Measurements from ENCODE around the gene MBD5.

The MBD5 gene

DNA sequence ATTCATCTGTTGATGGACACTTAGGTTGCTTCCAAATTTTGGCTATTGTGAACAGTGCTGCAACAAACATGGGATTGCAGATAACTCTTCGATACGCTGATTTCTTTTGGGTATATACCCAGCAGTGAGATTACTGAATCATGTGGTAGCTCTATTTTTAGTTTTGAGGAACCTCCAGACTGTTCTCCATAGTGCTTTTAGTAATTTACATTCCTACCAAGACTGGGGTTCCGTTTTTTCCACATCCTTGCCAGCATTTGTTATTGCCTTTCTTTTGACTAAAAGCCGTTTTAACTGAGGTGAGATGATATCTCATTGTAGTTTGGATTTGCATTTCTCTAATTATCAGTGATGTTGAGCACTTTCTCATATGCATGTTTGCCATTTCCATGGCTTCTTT lies 200.3 kb downstream of the MBD5 start:
- DNase-seq (ENCODE audit: low read depth in 2 of 2), result no peak

DNA sequence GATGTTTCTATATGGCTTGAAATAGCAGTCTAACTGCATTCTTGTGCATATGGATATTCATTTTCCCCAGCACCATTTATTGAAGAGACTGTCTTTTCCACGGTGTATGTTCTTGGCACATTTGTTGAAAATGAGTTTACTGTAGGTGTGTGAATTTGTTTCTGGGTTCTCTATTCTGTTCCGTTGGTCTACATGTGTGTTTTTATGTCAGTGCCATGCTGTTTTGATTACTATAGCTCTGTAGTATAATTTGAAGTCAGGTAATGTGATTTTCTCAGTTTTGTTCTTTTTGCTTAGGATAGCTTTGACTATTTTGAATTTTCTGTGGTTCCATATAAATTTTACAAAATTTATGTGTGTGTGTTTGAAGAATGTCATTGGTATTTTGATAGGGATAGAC lies 201.0 kb downstream of the MBD5 start:
- DNase-seq (ENCODE audit: low read depth in 2 of 2), result no peak

DNA sequence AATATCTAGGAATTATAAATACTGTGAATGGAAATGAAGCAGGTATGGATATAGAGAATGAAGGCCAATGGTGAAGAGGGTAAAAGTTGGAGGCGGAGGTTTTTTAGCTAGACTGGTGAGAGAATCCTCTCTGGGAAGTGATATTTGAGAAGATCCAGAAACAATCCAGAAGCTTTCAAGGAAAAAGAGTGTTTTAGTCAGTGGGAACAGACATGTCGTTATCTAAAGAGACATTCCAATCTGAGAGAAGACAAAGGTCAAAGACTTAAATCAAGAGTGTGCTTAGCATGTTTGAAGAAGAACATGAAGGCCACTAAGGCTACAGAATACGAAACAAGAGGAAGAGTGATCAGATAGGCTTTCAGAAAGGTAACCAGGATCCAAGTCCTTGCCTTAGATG lies 211.0 kb downstream of the MBD5 start:
- DNase-seq (ENCODE audit: low read depth in 2 of 2), result no peak

DNA sequence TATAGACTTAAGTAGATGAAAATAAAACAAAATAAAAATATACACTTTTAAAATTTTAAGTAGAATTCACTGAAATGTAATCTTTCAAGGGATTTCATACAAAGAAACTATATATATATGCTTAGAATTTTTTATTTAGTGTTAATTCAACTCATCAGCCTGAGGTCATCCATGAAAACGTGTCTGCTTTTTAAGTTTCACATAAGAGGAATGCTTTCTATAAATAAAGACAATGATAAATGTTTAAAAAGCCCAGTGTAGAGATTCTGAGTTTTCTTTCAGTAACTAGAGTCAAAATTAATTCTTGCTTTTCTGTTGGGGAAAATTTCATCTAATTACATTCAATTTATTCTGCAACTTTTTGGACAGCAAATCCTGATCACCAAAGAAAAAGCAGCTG lies 213.3 kb downstream of the MBD5 start:
- no peak for DNase-seq (ENCODE audit: low read depth in 2 of 2)

DNA sequence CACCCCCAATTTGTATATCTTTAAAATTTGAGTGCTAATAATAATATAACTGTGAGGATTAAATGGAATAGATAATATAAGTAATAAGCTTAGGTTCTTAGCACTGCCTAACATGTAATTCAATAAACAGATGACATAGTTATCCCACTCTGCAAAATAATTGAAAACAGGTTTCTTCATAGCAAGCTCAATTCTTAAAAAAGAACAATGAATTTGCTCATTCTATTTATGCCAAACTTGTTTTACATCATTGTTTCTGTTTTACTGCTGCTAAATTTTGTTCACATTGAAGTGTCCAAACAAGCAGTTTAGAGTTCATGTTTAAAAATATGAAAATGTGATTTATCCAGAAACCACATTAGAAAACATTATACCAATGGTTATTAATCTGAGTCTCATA lies 217.0 kb downstream of the MBD5 start:
- no peak for DNase-seq (ENCODE audit: low read depth in 2 of 2)

DNA sequence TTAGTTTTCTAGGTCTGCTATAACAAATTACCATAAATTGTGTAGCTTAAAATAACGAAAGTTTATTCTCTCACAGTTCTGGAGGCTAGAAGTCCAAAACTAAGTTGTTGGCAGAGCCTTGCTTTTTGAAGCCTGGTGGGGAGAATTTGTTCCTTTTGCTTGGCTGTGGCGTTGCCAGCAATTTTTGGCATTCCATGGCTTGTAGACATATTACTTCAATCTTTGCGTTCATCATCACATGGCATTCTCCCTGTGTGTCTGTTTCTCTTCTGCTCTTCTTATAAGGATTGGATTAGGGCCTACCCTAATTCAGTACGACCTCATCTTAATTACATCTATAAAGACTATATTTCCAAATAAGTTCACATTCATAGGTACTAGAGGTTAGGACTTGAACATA lies 217.7 kb downstream of the MBD5 start:
- DNase-seq (ENCODE audit: low read depth in 2 of 2), result no peak

DNA sequence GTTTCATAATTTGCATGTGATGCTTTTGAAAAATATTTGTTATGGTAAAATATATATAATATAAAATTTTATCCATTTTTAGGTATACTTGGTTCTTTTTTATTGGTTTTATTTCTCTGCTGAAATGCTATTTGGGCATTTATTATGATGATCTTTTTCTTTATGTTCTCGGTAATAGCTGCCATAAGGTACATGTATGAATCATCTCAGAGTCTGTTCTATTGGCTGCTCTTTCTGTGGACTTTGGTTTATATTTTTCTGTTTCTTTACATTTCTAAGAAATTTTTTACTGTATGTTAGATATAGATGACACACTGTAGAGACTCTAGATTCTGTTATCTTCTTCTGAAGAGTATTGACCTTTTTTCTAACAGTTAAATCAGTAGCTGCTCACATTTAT lies 219.9 kb downstream of the MBD5 start:
- DNase-seq (ENCODE audit: low read depth in 2 of 2), result no peak

DNA sequence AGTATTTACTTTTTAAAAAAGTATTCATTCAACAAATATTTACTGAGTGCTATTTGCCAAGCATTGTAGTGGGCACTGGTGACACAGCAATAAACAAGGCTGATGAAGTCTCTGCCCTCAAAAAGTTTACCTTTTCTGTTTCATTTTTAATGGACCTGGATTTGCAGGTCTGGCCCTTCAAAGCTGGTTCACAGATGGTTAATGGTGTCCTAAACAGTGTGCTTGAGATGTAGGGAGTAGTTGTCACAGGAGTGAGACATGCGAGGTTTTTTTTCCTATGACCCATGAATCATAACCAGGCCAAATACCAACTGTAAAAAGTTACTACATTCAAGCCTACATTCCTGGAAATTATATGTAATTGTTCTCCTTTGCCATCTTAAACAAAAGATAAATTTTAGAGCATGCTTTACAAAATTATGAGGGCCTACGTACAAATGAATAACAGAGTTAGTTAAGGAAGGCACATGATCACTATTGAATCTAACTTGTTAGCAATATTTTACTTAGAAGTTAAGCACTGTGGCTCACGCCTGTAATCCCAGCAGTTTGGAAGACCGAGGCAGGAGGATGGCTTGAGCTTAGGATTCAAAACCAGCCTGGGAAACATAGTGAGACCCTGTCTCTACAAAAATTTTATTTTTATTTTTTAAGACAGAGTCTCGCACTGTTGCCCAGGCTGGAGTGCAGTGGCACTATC lies 223.9 kb downstream of the MBD5 start:
- no peak for DNase-seq (ENCODE audit: low read depth in 2 of 2)

DNA sequence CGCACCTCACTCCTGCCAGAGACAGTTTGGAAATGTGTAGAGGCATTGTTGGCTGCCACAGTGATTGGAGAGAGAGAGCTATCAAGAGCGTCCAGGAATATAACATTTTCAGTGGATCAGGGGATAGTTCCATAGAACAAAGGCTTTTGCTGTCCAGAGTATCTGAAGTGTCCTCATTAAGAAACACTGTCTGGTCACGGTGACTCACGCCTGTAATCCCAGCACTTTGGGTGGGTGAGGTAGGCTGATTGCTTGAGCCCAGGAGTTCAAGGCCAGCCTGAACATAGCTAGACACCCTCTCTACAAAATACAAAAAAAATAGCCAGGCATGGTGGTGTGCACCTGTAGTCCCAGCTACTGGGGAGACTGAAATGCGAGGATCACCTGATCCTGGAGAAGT lies 231.1 kb downstream of the MBD5 start:
- no peak for DNase-seq (ENCODE audit: low read depth in 2 of 2)

DNA sequence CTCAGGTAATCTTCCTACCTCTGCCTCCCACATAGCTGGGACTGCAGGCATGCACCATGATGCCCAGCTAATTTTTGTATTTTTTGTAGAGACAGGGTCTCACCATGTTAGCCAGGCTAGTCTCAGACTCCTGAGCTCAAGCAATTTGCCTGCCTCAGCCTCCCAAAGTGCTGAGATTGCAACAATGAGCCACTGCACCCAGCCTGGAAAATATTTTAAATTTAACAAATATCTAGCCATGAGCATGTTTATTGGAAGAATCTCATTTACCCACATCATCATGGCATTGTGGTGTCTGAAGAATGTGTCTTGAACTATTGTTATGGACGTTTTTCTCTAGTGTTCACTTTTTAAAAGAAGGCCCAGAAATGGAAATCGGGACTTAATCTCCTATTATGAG lies 231.8 kb downstream of the MBD5 start:
- no peak for DNase-seq (ENCODE audit: low read depth in 2 of 2)

DNA sequence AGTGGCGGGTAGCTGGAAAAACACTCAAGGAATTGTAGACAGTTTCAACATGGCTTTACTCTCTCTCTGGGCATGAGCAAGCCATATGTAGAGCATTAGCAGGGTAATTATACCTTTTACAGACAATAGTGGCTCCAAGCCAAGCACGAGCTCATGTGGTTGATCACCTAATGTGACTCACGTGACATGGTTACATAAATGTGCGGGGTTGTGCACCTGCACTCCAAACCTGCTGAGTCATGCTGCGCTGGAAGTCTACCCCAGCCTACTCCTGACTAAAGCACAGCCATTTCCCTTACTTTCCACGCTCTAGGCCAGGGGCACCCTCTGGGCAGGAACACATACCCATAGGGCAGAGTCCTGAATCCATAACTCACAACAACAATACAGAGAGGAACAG lies 232.8 kb downstream of the MBD5 start:
- no peak for DNase-seq (ENCODE audit: low read depth in 2 of 2)

DNA sequence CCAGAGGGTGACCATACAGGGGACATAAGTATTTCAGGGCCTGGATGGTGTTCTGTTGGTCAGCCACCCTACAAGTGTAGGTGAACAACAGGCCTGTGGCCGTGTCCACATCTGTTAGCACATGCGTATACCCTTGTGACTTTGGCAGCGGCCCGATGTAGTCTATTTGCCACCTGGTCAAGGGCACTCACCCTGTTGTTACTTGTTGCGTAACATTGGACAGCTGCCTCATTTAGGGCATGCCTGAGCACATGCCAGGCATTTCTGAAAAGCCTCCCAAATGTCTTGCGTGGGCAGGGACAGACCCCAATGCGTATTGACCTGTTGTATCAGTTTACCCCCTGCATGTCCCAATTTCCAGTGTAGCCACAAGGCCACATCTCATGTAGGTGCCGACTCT lies 235.0 kb downstream of the MBD5 start:
- DNase-seq (ENCODE audit: low read depth in 2 of 2), result no peak

DNA sequence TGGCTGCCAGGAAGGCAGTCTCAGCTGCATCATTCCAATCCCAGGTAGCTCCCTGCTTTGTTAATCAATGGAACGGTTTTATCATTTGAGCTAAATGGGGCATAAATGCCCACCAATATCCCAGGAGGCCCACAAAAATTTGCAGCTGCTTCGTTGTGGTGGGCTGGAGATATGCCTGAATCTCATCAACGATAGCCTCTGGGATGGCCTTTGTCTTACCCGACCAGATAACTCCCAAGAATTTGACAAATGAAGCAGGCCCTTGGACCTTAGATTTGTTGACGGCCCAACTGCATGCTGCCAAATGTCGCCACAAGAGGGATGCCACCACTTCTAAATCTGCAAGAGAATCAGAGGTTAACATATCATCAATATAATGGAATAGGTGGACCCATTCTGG lies 236.4 kb downstream of the MBD5 start:
- no peak for DNase-seq (ENCODE audit: low read depth in 2 of 2)

DNA sequence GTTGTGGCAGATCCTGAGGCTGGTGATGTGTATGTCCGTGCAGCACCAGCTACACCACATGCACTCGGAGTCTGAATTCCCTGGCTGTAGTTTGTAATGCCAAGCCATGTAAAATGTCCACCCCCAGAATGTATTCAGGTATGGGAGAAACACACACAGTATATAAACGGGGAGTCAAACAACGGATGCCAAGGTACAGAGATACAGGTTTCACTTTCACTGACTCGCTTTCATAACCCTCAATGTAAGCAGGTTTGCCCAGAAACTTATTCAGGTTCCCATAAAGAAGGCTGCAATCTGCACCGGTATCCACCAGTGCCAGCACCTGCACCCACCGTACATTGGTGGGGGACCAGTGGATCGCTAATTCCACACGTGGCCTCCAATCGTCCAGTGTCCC lies 237.2 kb downstream of the MBD5 start:
- no peak for DNase-seq (ENCODE audit: low read depth in 2 of 2)

DNA sequence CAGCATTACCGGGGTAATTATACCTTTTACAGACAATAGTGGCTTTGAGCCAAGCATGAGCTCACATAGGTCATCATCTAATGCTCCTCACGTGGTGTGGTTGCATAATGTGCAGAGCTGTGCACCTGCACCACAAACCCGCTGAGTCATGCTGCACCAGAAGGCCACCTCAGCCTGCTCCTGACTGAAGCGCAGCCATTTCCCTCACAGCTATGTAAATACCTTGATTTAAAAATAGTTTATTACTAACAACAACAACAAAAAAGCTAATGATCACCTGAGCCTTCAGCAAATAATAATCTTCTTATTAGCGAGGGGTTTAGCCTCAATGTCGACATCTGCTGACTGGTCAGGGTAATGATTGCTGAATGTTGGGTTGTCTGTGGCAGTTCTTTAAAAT lies 238.8 kb downstream of the MBD5 start:
- no peak for DNase-seq (ENCODE audit: low read depth in 2 of 2)

DNA sequence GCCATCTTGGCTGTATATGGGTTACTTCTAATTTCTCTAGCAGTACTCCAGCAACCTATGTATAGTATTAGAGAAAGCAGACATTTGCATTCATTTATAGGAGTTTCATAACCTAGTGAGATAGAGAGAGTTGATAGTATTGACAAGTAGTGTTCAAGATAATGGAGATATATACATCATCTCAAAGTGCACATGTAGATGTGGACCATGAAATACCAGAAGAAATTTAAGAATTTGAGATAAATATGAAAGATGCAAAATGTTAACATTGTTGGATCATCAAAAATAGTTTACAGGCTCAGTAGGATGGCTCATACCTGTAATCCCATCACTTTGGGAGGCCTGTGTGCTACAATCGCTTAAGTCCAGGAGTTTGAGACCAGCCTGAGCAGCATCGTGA lies 243.0 kb downstream of the MBD5 start:
- DNase-seq (ENCODE audit: low read depth in 2 of 2), result no peak

DNA sequence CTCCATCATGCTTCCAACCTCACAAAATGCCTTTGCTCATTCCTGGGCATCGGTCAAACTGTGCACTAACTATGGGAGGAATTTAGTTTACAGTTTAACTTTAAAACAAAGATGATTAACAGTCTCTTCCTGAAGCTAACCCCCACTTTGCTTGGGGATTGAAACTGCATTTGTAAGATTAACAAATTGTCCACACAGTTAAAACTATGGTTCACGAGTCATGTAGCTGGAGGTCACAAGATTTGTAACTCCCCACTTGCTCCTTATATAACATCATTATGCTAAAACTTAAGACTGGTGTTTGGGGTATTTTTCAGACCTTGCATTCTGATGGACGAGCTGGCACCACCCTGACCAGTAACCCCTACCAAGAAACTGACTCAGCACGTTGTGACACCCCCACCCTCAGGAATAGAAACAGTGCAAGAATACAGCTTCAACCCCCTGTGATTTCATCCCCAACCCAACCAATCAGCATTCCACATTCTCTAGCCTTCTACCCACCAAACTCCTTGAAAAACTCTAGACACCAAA lies 252.3 kb downstream of the MBD5 start:
- no peak for DNase-seq (ENCODE audit: low read depth in 2 of 2)

DNA sequence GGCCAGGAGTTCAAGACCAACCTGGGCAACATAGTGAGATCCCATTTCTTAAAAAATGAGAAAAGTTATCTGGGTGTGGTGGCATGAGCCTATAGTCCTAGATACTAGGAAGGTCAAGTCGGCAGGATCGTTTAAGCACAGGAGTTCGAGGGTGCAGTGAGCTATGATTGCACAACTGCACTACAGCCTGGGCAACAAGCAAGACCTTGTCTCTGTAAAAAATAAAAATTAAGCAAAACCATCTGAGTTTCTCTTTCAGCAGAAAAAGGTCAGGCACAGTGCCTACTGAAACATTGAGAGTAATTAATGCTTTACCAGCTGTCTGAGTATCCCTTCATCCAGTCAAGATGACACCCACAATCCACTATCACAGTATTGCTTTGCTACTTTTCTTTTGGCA lies 258.3 kb downstream of the MBD5 start:
- no peak for DNase-seq (ENCODE audit: low read depth in 2 of 2)

DNA sequence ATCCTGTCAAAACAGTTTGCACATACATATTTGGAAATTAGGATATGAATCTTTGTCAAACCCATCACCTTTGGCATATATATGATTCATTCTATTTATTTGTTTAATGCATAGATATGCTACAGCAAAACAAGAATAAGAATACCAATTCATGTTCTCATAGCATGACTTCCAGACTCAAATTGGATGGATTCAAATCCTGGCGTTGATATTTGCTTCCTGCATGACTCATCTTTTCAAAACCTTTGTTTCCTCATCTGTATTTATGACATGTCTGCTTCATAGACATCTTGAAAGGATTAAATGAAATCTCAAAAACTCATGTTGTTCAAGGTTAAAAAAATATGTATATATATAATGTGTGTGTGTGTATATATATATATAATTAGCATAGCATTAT lies 261.3 kb downstream of the MBD5 start:
- no peak for DNase-seq (ENCODE audit: low read depth in 2 of 2)

DNA sequence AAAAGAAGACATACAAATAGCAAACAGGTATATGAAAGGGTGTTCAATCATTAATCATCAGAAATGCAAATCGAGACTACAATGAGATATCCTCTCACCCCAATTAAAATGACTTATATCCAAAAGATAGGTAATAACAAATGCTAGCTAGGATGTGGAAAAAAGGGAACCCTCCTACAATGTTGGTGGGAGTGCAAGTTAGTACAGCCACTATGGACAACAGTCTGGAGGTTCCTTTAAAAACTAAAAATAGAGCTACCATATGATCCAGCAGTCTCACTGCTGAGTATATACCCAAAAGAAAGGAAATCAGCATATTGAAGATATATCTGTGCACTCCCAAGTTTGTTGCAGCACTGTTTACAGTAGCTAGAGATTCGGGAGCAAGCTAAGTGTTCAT lies 271.5 kb downstream of the MBD5 start:
- no peak for DNase-seq (ENCODE audit: low read depth in 2 of 2)

DNA sequence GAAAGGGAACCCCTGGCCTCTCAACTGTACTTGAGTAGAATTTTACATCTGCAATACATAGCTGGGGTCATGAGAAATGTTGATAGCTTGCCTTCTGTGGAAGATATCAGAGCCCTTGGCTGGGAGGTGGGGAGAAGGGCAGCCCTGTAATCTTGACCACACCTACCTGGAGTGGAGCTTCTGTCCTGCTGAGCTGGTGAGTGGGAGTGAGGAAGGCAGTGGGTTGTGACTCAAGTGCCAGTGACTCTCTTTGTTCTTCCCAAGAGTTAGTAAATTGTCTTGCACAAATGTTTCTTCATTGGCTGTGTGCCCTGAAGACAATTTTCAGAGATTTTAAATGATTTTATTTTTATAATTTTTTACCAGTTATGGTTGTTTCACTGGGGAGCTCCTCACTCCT lies 277.3 kb downstream of the MBD5 start:
- DNase-seq (ENCODE audit: low read depth in 2 of 2), result no peak

DNA sequence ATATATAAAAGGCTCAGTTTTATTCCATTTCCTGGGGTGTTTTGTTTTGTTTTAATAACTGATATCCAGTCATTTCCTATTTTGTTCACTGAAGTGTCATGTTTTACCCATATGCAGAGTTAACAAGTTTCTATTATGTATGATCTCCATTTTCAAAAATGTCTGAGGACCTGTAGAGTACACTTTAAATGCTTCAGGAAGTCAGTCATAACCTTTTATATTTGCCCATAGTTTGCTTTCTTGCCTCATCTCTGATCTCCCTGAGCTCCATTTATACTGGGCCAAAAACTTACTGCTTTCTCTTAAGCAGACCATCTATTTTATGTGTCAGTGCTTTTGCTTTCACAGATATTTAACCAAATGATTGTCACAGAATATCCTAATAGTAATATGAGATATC lies 278.7 kb downstream of the MBD5 start:
- no peak for DNase-seq (ENCODE audit: low read depth in 2 of 2)

DNA sequence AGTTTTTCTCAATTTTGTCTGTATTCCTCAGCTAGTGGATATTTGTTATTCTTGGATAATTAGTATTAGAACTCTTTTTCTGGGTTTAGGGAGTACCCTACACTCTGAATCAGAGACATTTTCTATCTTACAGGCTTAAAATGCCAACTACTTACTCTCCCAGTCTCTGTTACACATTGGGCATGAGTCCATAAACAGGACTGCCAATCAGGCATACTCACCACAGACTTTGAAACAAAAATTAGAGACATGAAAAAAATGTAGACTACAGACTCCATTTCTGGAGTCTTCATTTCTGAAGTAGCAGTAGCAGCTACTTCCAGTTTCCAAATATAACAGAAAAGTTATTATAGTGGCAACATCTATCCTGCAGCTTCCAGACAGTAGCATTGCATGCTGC lies 279.7 kb downstream of the MBD5 start:
- no peak for DNase-seq (ENCODE audit: low read depth in 2 of 2)

DNA sequence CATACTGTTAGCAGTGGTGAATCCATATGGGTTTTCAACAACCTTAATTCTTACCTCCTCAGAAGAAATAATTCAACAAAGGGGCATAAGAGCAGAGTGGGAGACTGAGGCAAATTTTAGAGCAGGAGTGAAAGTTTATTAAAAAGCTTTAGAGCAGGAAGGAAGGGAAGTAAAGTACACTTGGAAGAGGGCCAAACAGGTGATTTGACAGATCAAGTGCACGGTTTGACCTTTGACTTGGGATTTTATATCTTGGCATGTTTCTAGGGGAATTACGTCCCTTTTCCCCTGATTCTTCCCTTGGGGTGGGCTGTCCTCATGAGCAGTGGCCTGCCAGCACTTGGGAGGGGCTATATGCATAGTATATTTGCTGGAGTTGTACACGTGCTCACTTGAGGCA lies 280.5 kb downstream of the MBD5 start:
- DNase-seq (ENCODE audit: low read depth in 2 of 2), result no peak
